Measurements from ENCODE around the gene UBE2E2.

- TF ChIP-seq EZH2phosphoT487 (IDR thresholded peaks at IDR 0.05; ENCODE audit: insufficient read depth, low read depth) (no peak), EZH2 (IDR thresholded peaks at IDR 0.05; ENCODE audit: insufficient read depth, poor library complexity, severe bottlenecking) (no peak)
These were observed 45.8 kb upstream of the UBE2E2 start for GRCh38 chr3:23157331-23157730.
